GM19043 (cell line): Measurements from ENCODE around the gene ATP2B3.

ENCODE experiments used
- ATAC-seq: cut with Tn5 transposase; IDR thresholded peaks from one replicate; pipeline ENCODE4 v1.9.1; 2021; ENCODE audit warnings: low read depth; ENCODE audit not compliant: unreplicated experiment

ATP2B3 gene

DNA sequence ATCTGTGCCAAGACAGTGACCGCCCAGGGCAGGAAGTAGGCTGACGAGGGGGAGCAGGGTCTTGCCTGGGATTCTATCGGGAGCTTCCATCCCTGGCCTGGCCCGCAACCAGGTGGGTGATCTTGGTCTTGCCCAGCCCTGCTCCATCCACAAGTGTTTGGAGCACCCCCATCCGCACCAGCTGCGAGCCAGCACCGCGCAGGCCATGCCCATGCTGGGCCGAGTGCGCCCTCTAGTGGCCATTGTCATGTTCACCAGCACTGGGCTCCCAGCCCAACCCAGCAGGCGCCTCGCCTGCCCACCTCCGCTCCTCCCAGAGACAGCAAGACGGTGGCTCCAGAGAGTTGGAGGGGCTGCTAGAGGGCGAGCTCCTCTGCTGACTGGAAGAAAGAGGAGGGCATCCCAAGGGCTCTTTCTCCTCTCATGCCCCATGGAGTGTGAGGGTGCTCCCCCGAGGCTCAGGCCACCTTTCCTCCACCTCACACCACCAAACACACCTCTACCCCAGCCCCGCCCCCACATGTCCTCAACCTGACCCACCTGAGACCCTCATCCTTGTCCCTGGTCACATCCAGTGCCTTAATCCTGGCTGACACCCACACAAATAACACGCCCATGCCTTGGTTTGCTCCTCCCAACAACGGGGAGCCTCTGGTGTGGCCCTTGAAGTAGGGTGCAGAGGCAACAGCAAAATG lies 9.8 kb upstream of the ATP2B3 start:
- peak; percentile 91 for ATAC-seq

DNA sequence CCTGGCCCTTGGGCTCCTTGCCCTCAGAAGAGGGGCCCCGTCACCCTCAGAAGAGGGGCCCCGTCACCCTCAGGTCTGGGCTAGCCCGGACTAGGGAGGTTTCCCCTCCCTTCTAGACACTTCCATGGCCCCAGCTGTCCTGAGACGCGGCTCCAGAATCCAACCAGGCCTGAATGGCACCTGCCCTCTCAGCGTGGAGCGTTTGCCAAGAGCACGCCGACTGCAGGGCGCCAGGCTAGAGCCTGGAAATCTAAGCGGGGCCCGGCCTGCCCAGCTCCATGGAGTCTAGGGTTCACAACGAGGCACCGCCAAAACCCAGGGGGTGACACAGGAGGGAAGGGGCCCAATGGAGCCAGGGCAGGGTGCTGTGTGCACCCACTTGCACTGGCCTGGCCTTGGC lies 7.8 kb upstream of the ATP2B3 start:
- no peak for ATAC-seq

DNA sequence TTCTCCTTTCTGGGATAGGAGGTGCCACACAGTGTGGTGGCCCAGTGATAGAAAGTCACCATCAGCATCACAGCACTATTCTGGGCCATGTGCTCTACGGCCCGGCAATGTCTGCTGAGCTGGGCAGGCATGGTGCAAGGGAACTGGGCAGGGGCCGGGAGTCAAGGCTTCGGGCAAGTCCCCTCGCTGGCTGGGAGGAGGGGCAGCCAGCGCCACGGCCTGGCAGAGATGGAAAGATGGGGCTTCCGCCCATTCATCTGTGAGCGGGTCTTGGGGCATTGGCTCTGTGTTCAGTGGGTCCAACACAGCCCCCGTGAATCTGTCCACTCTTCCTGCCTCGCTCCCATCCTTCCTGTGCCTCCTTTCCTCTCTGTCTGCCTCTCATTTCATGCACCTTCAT lies 7.1 kb upstream of the ATP2B3 start:
- ATAC-seq, result no peak

DNA sequence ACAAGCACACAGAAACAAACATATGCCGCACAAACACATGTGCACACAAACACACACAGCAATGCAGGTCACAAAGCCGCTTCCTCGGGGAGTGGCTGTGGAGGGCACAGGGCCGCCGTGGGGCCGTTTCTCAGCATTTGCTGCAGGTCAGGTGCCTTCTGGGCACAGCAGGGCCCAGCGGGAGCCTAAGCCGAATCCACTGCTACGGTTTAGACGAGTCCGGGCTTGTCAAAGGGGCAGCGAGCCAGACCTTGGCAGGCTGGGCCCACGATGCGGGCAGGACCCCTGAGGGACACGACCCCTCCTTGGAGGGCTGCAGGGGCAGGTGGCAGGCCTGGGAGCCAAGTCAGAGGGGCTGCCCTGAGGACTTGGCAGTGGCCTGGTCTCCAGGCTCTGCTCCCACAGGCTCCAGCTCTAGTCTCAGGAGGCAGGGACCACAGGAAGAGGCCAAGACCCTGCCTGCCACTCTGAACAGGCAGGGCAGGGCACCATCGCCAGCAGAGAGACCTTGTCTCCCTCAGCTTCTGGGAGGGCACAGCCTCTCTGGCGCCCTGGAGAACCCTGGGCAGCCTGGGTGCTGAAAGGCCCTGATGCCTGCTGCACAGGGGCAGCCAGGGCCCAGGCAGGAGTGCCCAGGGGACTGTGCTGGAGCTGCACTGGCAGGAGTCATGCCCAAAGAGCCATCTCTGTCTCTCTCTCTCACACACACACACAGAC lies 5.5 kb upstream of the ATP2B3 start:
- ATAC-seq, result no peak

DNA sequence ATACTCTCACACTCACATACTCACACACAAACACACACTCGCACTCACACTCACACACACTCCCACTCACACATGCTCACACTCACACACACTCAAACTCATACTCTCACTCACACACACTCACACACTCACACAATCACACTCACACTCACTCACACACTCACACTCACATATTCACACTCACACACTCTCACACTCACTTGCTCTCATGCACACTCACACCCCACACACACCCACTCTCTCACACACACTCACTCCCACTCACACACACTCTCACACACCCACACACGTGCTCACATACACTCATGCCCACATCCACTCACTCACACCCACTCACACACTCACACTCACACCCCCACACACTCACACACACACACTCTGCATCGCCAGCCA lies 4.9 kb upstream of the ATP2B3 start:
- ATAC-seq, result no peak

DNA sequence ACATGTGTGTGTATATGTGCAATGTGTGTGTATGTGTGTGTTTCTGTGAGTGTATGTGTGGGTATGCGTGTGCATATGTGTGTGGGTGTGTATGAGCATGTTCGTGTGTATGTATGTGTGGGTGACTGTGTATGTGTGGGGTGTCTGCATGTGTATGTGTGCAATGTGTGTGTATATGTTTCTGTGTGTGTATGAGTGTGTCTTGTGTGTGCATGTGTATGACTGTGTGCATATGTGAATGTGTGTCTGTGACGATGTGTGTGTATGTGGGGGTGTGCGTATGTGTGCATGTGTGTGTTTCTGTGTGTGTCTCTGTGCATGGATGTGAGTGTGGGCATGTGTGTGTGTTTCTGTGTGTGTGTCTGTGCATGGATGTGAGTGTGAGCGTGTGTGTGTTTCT lies 4.2 kb upstream of the ATP2B3 start:
- ATAC-seq, result no peak

DNA sequence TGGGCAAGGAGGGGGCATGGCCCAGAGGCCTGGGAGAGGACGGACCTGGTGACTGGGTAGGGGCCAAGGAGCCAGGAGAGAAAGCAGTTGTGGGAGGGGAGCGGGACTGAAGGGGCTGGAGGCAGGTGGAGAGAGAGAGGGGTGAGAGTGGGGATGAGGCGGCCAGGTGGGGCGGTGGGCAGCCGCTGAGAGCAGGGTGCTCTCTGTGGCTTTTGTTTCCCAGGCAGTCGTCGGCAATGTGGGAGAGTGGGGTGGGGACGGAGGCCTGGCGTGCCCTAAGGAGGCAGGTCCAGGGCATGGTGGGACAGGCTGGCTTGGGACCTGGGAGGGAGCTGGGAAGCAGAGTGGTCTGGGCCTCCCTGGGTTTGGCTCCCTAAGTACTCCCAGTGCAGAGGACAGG lies 3.2 kb upstream of the ATP2B3 start:
- ATAC-seq, result no peak

DNA sequence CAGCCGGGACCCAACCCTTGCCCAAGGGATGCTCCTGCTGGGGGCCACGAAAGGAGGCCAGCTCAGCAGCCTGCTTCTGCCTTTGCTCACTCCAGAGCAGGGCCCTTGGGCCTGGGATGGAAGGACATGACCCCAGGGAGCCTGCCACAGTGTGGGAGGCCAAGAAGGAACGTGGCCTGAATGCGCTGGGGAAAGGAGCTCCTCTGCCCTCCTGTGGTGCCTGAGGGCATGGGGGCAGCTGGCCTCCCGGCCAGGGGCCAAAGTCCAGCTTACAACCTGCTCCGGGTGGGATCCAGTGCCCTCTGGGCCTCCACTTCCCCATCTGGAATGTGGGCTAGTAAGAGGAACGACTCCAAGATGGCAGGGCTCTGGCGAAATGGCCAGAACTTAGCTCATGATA lies 2.0 kb upstream of the ATP2B3 start:
- no peak for ATAC-seq

DNA sequence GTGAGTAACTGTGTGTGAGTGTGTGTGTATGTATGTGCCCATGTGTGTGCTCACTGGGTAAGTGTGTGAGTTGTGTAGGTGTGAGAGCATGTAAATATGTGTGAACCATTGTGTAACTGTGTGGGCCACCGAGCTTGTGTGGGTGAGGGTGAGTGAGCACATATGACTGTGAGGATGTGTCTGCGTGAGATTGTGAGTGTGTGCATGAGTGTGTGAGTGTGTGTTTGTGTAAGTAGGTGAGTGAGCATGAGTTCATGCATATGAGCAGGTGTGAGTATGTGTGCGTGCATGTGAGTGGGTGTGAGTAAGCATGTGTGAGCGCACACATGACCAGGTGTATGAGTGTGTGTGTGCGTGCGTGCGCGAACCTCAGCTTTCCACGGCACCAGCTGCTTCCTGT lies 1.4 kb upstream of the ATP2B3 start:
- ATAC-seq, result no peak

DNA sequence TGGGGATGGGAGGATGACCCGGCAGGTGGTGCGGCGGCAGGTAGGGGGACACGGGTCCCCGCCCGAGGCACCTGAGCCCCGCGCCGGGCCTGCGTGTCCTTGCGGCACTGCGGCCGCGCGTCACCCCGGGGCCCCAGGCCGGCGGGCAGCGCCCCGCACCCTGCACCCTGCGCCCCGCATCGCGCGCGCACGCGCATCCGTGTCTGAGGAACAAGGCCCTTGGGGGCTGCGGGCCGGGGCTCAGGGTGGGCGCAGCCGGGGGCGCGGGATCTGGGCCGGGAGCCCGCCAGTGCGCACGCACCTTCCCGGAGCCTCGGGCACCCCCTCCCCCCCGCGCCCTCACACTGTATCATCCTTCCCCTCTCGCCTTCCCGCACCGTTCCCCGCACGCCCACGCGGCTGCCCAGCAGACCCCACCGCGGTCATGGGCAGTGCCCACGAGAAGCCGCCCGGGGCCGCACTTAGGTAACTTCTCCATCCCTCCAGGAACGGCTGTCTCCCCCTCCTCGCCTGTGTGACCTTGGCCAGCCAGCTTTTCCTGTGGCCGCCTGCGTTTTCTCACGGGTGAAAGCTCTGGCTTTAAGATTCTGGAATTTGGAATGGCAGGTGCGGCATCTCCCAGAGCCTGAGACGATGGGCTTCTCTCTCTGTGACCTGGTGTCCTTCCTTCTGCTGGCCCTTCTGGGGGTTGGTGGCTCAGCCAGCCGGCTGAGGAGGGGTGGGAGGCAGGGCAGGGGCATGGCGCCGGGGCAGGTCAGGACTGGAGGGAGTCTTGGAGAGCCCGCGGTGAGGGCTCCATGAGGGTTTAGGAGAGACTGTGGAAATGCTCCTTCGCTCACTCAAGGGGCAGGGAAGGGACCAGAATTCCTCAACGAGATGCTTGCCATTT lies 748 bp downstream of the ATP2B3 start:
- no peak for ATAC-seq

DNA sequence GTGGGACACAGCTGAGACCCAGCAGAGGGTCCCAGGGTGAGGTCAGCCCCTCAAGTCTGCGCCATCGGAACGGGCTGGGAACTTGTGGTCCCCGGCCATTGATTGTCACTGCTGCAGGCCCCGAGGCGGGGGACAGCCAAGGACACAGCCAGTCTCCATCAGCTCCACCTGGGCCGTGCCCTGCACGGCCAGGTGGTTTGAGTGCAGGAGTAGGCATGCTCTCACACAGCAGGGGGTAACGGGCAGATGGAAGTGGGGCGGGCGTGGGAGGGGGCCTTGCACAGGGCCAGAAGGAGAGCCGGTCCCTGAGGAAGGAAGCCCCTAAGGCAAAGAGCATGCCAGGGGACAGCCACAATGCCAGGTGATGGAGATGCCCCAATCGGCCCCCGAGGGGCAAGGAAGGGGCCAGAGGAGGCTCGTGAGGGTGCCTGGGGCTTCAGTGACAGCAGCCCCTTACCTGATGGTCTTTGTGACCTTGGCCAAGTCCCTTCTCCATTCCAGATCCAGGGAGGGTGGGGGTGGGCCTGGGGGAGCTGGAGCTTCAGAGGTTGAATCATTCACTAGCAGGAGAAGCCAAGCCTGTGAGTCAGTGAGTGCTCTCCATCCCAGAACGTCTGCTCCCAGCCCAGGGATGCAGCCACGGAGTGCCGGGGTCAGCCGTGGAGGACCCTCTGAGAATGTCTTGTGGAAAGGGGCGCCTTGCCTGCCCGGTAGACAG lies 2.3 kb downstream of the ATP2B3 start:
- ATAC-seq, result no peak

DNA sequence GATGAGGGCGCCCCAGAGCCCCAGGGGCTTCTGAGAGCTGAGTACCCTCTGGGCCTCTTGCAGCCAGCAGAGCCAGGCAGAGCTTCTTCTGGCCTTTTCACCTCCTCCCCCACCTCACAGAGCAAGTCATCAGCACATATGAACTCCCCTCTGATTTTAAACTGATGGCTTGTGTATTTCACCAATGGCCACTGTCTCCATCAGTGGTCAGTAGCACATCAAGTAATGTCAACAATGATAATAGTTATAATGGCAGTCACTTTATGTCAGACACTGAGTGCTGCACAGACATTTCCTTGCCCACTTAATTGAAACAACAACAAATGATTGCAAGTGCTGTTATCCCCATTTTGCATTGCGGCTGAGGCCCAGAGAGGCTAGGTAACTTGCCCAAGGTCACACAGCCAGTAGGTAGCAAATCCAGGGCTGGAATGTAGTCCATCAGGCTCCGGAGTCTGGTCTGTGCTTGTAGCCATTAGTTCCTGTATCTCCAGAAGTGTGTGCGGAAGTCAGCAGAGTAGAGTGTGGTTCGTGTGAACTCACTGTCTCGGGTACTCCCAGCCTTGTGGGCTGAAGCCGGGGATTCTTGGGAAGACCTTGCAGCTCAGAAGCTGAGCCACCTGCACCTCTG lies 3.0 kb downstream of the ATP2B3 start:
- no peak for ATAC-seq

DNA sequence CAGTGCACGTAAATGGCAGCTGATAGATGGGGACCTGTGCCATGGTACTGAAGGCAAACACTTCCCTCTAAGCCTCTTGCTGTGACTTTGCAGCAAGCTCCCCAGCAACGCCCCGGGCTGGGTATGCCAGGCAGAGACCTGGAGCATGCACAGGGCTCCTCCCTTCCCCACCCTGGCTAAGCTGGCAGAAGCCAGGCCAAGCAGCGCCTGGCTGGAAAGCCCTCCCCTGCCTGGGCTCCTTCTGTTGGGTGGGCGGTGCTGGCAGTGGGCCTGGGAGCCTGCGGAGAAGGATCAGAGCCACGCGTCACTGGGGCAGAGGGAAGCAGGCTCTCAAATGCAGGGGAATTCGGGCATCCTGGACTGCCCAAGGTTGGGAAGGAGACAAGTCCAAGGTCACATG lies 3.6 kb downstream of the ATP2B3 start:
- no peak for ATAC-seq

DNA sequence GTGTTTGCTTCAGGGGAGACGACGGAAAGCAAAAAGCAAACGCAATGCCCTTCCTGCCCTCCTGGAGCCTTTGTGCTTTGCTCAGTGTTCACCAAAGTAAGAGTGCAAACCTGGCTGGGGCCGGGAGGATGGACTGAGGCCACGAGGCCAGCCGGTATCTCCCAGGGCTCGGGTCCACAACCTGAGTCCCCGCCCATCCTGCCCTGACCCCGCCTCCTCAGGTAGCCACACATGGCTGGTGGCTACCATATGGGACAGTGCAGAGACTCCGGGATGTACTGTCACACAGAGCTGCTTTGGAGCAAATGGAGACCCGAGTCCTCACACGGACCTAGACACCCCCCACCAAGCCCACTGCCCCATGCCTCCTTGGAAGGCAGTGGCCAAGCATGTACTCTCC lies 4.8 kb downstream of the ATP2B3 start:
- no peak for ATAC-seq

DNA sequence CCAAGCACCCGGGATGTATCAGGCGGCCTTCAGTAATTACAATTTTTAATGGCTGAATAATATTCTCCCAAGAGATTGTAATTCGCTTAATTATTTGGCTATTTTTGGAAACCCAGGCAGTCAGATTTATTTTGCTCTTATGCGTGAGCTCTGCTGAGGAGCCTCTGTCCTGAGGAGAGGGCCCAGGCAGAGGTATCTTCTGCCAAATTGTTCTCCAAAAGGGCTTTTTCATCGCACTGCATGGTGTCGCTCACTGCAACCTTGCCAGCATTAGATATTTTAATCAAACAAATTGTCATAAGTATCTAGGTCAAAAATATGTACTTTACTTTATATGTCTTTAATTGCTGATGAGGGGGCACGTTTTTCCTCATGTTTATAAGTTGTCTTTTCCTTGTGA lies 5.8 kb downstream of the ATP2B3 start:
- ATAC-seq, result no peak

DNA sequence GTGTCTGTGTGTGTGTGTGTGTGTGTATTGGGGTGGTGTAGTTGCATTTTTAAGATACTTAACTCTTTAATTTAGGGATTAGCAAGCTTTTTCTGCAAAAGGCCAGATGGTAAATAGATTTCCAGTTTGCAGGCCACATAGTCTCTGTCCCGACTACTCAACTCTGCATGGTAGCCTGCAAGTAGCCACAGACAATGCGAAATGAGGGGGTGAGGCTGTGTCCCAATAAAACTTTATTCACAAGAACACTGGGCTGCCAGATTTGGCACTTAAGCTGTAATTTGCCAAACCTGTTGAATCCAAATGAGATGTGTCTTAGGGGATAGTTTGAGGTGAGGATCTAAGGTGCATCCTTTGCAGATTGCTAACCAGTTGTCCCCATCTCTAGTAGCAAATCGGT lies 6.8 kb downstream of the ATP2B3 start:
- no peak for ATAC-seq

DNA sequence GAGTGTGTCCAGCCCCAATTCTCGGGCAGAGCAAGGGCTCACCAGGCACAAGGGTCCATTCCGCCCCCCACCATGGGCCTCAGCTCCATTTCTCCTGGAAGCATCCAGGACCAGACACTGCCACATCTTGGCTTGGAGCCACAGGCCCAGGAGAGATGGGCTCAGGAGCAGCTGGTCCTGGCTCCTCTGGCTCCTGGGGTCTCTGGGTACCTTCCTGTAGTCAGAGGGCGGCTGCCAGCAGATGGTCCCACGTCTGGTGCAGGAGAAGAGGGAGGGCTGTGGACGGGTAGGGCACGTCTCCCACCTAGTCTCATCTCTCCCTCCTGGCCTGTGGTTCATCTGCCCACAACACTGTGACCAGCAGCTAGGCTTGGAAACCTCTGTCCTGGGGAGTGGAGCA lies 8.0 kb downstream of the ATP2B3 start:
- ATAC-seq, result no peak

DNA sequence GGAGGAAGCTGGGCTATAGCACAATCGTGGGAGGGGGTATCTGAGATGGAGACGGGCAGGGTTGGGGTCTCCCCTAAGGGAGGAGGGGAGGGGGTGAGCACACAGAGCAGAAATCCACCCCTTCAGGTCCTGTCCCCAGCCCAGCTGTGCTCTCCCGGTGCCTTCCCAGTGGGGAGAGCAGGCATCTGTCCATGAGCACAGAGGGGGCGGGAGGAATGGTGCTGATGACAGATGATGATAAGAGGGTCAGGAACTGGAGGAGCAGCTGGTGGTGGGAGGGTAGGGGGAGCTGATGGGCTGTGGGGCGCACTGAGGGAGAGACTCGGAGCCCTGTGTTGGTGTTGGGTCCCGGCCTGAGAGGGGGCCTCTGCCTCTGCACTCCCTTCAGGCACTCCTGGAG lies 8.6 kb downstream of the ATP2B3 start:
- no peak for ATAC-seq

DNA sequence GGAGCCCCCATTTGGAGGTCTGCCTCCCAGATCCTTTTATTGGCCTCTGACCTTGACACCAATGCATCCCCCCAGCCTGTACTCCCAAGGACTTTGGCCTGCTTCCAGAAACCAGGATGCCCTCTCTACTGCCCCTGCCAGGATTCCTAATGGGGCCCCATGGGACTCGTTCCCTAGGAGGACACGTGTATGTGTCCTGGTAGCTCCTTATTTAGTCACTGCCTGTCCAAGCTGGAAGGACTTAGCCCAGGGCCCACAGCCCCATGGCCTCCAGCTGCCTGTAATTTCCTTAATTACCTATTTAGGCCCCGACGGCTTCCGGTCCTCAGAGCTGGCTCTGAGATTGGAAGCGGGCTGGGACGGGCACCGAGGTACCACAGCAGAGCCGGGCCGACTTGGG lies 9.4 kb downstream of the ATP2B3 start:
- no peak for ATAC-seq

DNA sequence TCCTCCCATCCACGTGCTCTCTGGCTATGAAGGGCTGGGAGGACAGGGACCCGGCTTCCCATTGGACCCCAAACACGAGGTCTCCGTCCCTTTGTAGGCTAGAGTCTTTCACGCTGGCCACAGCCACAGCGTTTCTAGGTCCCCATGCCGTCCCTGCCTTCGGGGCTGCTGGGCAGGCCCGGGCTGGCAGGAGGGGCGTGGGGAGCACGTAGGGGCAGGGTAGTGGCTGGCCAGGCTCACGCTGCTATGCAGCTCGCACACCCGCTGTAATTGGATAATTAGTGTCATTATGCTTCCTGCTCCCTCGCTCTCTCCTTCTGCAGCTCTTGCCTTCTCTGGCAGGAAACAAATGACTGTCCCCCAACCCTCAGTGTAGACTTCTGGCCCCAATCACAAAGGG lies 9.8 kb downstream of the ATP2B3 start:
- ATAC-seq, result no peak
